GM12878 (cell line): ENCODE data around the gene TRAPPC6A.

Source experiments
- POLR2A ChIP-seq: IDR thresholded peaks from 2 replicates; pipeline ENCODE4 v1.6.1; 2011; ENCODE audit warnings: low read depth, mild to moderate bottlenecking, low read length
- TF ChIP-seq, protein P1 (sequence below), 3 experiments: IDR thresholded peaks in 2 of 3; conservative IDR thresholded peaks in 1 of 3; 2 replicates each; pipeline ENCODE4 v1.5.1; 2011; ENCODE audit warnings: low read depth in 3 of 3, low read length in 3 of 3, mild to moderate bottlenecking in 3 of 3, control low read depth in 2 of 3, moderate library complexity in 2 of 3, inconsistent platforms in 1 of 3, mixed read lengths in 1 of 3; ENCODE audit not compliant: control insufficient read depth in 2 of 3, insufficient read depth in 1 of 3; ENCODE audit errors: extremely low read depth in 1 of 3

DNA sequence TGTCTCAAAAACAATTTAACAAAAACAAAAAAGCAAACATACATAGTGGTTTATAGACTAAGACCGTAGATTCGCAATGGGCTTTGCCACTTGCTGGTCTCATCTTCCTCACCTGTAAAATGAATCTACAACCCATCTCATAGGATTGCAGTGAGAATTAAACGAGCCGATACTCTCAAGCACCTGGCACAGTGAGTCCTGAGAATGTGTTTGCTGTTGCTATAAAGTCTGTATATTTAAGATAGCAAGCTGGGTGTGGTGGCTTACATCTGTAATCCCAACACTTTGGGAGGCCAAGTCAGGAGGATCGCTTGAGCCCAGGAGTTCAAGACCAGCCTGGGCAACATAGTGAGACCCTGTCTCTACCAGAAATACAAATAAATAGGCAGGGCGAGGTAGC, 44.7 kb upstream of the TRAPPC6A start:
- TF ChIP-seq, protein P1, sequence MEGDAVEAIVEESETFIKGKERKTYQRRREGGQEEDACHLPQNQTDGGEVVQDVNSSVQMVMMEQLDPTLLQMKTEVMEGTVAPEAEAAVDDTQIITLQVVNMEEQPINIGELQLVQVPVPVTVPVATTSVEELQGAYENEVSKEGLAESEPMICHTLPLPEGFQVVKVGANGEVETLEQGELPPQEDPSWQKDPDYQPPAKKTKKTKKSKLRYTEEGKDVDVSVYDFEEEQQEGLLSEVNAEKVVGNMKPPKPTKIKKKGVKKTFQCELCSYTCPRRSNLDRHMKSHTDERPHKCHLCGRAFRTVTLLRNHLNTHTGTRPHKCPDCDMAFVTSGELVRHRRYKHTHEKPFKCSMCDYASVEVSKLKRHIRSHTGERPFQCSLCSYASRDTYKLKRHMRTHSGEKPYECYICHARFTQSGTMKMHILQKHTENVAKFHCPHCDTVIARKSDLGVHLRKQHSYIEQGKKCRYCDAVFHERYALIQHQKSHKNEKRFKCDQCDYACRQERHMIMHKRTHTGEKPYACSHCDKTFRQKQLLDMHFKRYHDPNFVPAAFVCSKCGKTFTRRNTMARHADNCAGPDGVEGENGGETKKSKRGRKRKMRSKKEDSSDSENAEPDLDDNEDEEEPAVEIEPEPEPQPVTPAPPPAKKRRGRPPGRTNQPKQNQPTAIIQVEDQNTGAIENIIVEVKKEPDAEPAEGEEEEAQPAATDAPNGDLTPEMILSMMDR (IDR thresholded peaks at IDR 0.05 in 2 of 3, conservative IDR thresholded peaks at IDR 0.05 in 1 of 3; ENCODE audit: control insufficient read depth in 2 of 3, extremely low read depth in 1 of 3, insufficient read depth in 1 of 3, low read depth in 3 of 3, low read length in 3 of 3) = no peak
- no peak for TF ChIP-seq POLR2A
